Central memory CD8-positive, alpha-beta T cell (primary cell): ENCODE results near the gene XXYLT1.

Experiments
- ATAC-seq: fragments of 150-1000 bp; cut with Tn5 transposase; replicated peaks from 2 replicates; pipeline ENCODE4 v1.10.0; 2022; ENCODE audit warnings: mild to moderate bottlenecking, moderate FRiP score, moderate number of reproducible peaks; ENCODE audit not compliant: poor library complexity, severe bottlenecking; ENCODE audit errors: extremely low read depth
- DNase-seq, 2 donors: peaks; one replicate each; pipeline ENCODE4 v3.0.0; 2021; ENCODE audit warnings: low spot score in 2 of 2
- H3K27ac Mint-ChIP-seq: one replicate; pipeline ENCODE4 v1.8.0; 2022; ENCODE audit warnings: low read depth, mild to moderate bottlenecking, moderate library complexity, mixed read lengths
- H3K27me3 Mint-ChIP-seq: one replicate; pipeline ENCODE4 v1.8.0; 2022; ENCODE audit warnings: mixed read lengths
- H3K36me3 Mint-ChIP-seq: one replicate; pipeline ENCODE4 v1.8.0; 2022; ENCODE audit warnings: mild to moderate bottlenecking, moderate library complexity, mixed read lengths; ENCODE audit not compliant: insufficient read depth
- H3K4me1 Mint-ChIP-seq: one replicate; pipeline ENCODE4 v1.8.0; 2022; ENCODE audit warnings: mixed read lengths
- H3K4me3 Mint-ChIP-seq: one replicate; pipeline ENCODE4 v1.8.0; 2022; ENCODE audit warnings: mild to moderate bottlenecking, moderate library complexity, mixed read lengths
- H3K9me3 Mint-ChIP-seq: one replicate; pipeline ENCODE4 v1.8.0; 2022; ENCODE audit warnings: mixed read lengths

The XXYLT1 gene

GRCh38 chr3:195086341-195086740 is 184.6 kb downstream of the XXYLT1 start:
- H3K27me3 Mint-ChIP-seq: no peaks in the 10 kb centered on the region
- no peaks in the 10 kb centered on the region for H3K9me3 Mint-ChIP-seq
- peak overlapping the region; percentile 23 for H3K4me3 Mint-ChIP-seq
- no peak overlapping the region for H3K27ac Mint-ChIP-seq
- no peak for DNase-seq
- peaks cover 2% of the 10 kb centered on the region for H3K36me3 Mint-ChIP-seq
- no peak for ATAC-seq
- peaks cover 14% of the 10 kb centered on the region for H3K4me1 Mint-ChIP-seq

- ATAC-seq: no peak
- H3K36me3 Mint-ChIP-seq: peaks cover 2% of the 10 kb centered on the region
- DNase-seq: no peak
- H3K27ac Mint-ChIP-seq: no peak overlapping the region
- no peak overlapping the region for H3K4me3 Mint-ChIP-seq
- H3K9me3 Mint-ChIP-seq: no peaks in the 10 kb centered on the region
- H3K27me3 Mint-ChIP-seq: no peaks in the 10 kb centered on the region
- peaks cover 14% of the 10 kb centered on the region for H3K4me1 Mint-ChIP-seq
Observed at GRCh38 chr3:195085356-195086130, 185.4 kb downstream of the XXYLT1 start.

GRCh38 chr3:195084746-195085145 is 186.2 kb downstream of the XXYLT1 start:
- Mint-ChIP-seq H3K9me3 (no peaks in the 10 kb centered on the region), H3K4me1 (peaks cover 16% of the 10 kb centered on the region), H3K27me3 (no peaks in the 10 kb centered on the region), H3K27ac (no peak overlapping the region), H3K4me3 (no peak overlapping the region), H3K36me3 (peaks cover 2% of the 10 kb centered on the region)
- no peak for DNase-seq
- ATAC-seq: no peak

- no peaks in the 10 kb centered on the region for H3K27me3 Mint-ChIP-seq
- peaks cover 2% of the 10 kb centered on the region for H3K36me3 Mint-ChIP-seq
- no peak overlapping the region for H3K4me3 Mint-ChIP-seq
- no peak for ATAC-seq
- no peak overlapping the region for H3K27ac Mint-ChIP-seq
- H3K4me1 Mint-ChIP-seq: peaks cover 22% of the 10 kb centered on the region
- no peaks in the 10 kb centered on the region for H3K9me3 Mint-ChIP-seq
- DNase-seq: no peak
Observed at GRCh38 chr3:195083659-195084058, 187.3 kb downstream of the XXYLT1 start.

DNA sequence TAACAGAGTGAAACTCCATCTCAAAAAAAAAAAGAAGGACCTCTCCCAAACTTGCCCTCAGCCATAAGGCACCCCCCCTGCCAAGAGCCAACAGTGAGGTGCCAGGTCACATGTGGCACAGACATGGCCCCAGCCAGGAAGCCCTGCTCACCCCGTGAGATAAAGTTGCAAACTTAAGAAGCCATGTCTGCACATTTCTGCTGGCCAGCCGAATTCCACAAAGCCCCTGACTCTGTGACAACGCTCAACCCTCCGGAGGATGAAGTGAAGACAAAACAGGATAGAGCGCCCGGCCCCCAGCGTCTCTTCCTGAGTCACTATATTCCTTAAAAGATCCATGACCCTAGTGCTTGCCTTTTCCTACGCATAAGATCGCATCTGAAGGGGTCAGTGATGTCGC is 188.1 kb downstream of the XXYLT1 start:
- no peak for ATAC-seq
- Mint-ChIP-seq H3K36me3 (peaks cover under 1% of the 10 kb centered on the region), H3K27ac (no peak overlapping the region), H3K9me3 (no peaks in the 10 kb centered on the region), H3K4me1 (peaks cover 21% of the 10 kb centered on the region), H3K27me3 (no peaks in the 10 kb centered on the region), H3K4me3 (no peak overlapping the region)
- DNase-seq: no peak

DNA sequence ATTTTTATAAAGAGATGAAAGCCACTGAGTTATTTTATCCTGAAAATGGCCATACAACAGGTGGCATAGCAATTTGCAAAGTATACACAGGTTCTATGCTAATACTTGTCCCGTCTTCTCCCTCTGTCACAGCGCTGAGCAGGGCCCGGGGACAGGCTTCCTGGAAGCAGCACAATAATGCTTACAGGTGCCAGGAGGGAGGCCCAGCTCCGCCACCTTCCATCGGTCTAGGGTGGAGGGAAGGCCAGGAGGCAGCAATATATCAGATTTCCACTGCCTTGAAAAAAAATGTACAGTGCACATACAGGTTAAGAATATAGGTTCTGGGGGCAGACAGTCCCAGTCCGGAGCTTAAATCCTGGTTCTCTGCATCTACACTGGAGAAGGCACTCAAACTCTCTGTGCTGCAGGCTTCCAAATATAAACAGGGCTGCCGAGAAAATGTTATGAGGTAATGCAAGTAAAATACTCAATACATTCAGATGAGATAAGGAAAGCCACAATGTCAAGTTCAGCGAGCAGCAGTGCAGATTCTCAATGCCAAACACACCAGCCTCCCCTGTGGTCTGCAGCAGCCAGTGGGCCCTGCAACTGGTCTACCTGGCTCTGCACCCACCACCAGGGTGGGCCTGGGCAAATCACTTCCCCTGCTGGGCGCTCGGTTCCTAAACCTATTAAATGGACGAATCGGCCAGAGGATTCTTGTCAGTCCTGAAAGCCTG is 189.6 kb downstream of the XXYLT1 start:
- Mint-ChIP-seq H3K4me3 (no peak overlapping the region), H3K27me3 (no peaks in the 10 kb centered on the region), H3K27ac (no peak overlapping the region), H3K36me3 (no peaks in the 10 kb centered on the region), H3K4me1 (peaks cover 11% of the 10 kb centered on the region), H3K9me3 (no peaks in the 10 kb centered on the region)
- DNase-seq (no peak), ATAC-seq (no peak)

- no peaks in the 10 kb centered on the region for H3K27me3 Mint-ChIP-seq
- no peak for ATAC-seq
- no peaks in the 10 kb centered on the region for H3K36me3 Mint-ChIP-seq
- H3K9me3 Mint-ChIP-seq: no peaks in the 10 kb centered on the region
- H3K4me1 Mint-ChIP-seq: peaks cover 8% of the 10 kb centered on the region
- DNase-seq: no peak
- H3K4me3 Mint-ChIP-seq: no peak overlapping the region
- H3K27ac Mint-ChIP-seq: no peak overlapping the region
Observed at GRCh38 chr3:195080571-195081151, 190.3 kb downstream of the XXYLT1 start.

DNA sequence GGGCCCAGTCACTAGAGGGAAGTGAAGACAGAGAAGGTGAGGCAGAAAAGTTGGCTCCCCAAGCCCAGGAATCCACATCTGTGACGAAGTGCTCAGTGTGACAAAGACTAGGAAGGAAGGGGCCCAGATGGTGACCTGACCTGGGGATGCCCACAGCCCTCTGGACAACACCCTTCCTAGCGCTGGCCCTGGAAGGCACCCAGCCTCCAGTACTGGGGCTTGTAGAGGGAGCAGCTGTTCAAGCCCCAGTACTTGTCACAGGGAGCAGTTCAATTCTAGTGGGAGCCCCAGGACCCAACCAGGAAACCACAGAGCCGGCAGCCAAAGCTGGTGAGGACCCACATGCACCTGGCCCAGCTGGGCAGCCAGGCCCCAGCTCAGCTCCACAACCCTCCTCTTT is 190.8 kb downstream of the XXYLT1 start:
- H3K27ac Mint-ChIP-seq: no peak overlapping the region
- DNase-seq (no peak), ATAC-seq (no peak)

DNA sequence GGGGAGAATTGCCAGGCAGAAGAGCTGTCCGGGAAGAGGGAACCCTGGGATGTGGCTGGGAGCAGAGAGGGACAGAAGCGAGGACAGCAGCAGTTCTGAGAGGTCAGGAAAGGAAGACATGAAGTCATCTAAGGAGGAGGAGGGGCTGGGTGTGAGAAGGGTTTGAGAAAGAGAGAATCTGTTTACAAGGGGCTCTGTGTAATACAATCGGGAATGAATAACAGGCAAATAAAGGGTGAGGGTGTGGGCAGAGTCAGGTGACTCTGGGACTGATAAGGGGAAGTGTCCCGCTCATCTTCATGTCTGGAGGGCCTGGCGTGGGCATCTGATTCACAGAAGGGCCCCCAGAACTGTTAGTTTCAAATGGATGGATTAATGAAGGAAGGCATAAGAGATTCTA is 191.3 kb downstream of the XXYLT1 start:
- H3K36me3 Mint-ChIP-seq: no peaks in the 10 kb centered on the region
- no peak for ATAC-seq

More for the DNA sequence above, 190.8 kb downstream of the XXYLT1 start:
- Mint-ChIP-seq H3K4me3 (no peak overlapping the region), H3K9me3 (no peaks in the 10 kb centered on the region), H3K27me3 (no peaks in the 10 kb centered on the region), H3K36me3 (no peaks in the 10 kb centered on the region), H3K4me1 (peaks cover 8% of the 10 kb centered on the region)

GRCh38 chr3:195078891-195079440 is 192.0 kb downstream of the XXYLT1 start:
- no peak for DNase-seq
- Mint-ChIP-seq H3K36me3 (no peaks in the 10 kb centered on the region), H3K27me3 (no peaks in the 10 kb centered on the region), H3K4me3 (no peak overlapping the region), H3K27ac (peak overlapping the region; percentile 33), H3K4me1 (peaks cover 8% of the 10 kb centered on the region), H3K9me3 (no peaks in the 10 kb centered on the region)
- no peak for ATAC-seq

More for the DNA sequence above, 191.3 kb downstream of the XXYLT1 start:
- Mint-ChIP-seq H3K9me3 (no peaks in the 10 kb centered on the region), H3K27ac (peak overlapping the region; percentile 33), H3K4me3 (no peak overlapping the region), H3K27me3 (no peaks in the 10 kb centered on the region), H3K4me1 (peaks cover 8% of the 10 kb centered on the region)
- DNase-seq: no peak

GRCh38 chr3:195077611-195078540 is 193.1 kb downstream of the XXYLT1 start:
- Mint-ChIP-seq H3K4me3 (no peak overlapping the region), H3K27ac (no peak overlapping the region), H3K27me3 (no peaks in the 10 kb centered on the region), H3K36me3 (no peaks in the 10 kb centered on the region), H3K4me1 (peaks cover 8% of the 10 kb centered on the region), H3K9me3 (no peaks in the 10 kb centered on the region)
- no peak for ATAC-seq
- DNase-seq: no peak
